CD4-positive, alpha-beta T cell treated with Interleukin-4 for 1 hour (primary cell): ENCODE results near the gene ECHS1.

ENCODE experiments used
- DNase-seq, 2 donors: peaks; one replicate each; pipeline ENCODE4 v3.0.0-alpha.2; 2020 to 2022

Gene ECHS1

DNA sequence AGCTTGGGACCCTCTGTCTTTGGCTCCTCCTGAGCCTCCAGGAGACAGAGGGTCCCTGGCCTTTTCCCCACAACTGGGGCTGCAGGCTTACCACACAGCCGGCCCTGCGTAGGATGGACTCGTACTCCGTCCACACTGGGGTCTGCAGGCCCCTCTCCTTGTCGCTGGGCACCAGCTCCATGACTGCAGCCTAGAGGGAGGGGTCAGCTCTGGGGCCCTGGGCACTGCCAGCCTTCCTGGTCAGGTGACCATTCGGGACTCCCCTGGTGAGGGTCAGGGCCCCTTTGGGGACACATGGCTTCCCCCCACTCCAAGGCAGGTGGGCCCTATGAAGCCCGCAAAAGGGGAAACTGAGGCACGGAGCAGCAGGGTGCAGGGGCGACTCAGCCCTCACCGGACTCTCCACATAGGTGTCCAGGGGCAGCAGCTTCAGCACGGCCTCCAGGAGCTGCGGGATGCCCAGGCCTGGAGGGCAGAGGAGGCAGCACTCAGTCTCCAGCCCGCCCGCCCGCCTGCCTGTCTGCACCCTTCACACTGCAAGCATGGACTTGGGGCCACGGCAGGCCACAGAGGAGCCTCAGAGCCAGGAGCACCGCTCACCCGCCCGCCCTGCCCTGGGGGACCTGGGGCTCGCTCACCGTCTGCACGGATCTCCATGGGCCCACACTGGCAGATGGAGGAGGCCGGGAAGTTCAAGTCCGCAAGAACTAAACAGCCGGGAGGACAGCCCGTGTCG lies 16.4 kb downstream of the ECHS1 start:
- no peak for DNase-seq

DNA sequence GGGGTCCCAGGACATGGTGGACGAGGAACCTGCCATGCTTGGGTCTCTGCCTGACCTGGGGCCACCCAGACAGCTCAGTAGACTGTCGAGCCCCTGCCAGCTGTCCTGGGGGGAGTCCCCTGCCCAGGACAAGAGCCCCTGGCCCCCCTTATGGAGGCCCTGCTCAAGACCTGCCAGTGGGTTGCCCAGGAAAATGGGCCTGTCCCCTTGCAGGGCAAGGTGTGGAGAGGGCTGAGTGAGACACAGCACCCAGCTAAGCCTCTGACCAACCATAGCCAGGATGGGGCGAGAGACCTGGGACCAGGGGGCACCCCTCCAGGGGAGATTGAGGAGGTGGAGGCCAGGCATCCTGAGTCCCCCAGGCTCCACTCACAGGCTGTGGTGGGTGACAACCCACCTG lies 17.2 kb downstream of the ECHS1 start:
- no peak for DNase-seq

DNA sequence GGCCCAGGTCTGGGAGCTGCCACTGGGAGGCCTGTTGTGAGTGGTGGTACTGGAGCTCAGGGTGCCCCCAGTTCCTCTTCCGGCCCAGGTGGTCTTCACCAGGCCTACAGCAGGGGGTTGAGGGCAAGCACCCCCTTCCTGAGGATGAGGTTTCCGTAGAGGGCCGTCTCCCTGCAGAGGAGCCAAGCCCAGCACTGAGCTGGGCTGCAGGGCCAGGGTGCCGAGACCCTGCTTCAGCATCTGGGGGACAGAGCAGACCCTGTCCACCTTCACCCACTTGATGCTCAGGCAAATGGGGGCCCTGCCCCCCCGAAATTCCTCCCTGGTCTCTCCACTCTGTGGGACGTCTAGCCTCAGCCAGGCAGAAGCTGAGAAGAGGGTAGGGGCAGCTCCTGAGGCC lies 17.9 kb downstream of the ECHS1 start:
- no peak for DNase-seq

DNA sequence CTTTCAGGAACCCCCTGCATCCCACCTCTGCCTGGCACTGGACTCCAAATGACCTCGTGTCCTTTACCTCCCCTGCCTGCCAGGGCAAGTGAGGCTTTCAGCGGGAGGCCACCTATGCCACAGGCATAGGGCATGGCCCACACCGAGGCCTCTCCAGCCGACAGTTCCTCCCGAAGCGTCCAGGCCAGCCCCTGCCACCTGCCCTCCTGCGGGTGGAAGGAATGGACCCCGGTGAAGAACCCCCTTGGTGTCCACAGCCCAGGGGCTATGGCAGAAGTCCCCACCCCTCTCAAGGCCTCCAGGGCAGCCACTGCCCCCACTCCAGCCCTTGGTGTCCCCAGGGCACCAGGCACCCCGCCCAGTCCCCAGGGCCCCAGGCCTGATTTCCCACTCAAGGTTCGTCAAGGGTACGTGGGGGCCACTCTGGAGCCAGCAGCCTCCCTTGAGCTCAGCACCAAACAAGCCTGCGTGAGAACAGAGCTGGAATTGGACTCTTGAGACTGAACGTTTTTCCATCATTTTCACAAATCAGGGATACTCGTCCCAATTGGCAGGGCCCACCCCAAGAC lies 18.4 kb downstream of the ECHS1 start:
- DNase-seq = no peak

DNA sequence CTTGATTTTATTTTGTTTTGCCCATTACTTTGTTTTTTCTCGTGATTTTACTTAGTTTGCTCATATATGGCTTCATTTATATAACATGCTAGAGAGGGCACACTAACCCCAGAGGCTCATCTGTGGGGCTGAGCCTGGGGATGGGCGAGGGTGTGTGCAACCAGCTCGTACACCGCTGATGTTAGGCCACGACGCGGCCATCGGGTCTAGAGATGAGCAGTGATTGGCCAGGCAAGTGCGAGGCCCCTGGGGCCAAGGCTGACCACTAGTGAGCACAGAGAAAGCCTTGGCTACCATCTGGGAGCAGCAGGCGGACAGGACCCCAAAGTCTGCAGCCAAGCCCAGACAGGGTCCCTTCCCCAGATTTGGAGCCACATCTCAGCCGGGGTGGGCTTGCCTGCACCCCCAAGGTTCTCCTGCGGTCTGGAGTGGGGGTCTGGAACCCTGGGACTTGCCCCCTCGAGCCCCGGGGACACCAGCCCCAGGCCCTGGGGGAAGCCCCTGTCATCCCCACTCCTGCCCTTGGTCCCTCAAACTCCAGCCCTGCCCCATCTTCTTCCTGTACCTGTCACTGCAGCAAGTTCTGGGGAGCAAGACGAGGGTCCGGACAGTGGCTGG lies 19.1 kb downstream of the ECHS1 start:
- DNase-seq = no peak

DNA sequence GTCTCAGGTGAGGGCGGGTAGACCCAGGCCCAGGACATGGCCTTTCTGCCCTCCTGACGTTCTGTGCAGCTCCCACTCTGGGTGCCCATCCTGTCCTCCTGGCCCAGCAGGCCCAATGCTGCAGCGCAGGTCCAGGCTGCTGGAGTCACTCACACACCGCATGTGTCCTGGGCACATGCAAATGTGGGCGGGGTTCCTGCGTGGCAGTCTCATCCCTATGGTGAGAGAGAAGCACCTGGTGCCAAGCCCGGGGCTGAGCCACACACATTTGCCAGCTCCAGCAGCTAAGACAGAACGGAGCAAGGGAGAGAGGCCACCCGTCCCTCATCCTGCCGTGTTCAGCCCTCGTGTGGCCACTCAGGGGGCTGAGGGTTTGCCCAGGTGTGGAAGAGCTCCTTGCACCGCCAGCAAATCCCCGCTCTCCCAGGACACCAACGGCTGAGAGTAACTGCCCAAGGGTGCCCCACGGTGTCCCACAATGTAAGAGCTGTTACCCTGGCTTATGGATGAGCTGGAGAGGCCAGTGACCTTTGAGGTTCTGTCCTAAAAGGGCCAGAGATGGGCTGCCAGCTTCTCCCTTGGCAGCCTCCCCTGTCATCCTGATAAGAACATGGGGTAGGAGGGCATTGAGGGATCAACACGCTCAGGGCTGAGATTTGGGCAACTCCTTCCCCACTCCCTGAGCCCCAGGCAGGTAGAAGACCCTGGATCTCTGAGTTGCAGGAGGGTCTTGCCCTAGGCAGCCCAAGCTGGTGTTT lies 19.8 kb downstream of the ECHS1 start:
- no peak for DNase-seq

DNA sequence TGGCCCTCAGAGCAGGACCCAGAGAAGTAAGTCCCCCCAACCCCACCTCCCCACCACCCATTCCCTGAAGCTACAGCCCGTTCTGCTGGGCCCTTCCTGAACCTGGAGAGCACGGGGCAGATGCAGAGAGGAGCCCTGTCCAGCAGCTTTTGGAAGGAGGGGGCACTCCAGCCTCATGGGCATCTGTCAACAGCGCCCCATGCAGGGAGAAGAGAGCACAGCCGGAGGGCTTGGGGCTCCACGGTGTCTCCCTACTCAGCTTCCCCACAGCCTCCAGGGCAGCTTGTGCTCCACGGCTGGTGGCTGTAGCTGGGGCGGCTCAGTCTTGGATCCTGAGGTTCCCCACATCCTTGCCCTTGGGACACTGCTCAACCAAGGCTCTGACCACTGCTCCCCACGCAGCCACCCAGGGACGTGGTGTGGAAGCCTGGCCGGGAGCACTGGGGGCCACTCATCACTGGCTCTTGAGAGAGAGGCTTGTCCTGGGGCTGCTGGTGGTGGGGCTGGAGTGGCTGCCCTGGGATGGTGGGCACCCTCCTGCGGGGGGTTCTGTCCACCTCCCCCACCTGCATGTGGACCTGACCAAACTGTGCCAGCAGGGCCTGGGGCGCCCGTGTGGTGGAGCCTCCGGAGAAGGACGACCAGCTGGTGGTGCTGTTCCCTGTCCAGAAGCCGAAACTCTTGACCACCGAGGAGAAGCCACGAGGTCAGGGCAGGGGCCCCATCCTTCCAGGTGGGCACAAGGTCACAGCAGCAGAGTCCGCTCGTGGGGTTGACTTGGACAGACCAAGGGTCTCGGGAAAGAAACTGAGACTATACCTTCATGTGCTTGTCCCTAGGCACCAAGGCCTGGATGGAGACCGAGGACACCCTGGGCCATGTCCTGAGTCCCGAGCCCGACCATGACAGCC lies 21.5 kb downstream of the ECHS1 start:
- DNase-seq = no peak

DNA sequence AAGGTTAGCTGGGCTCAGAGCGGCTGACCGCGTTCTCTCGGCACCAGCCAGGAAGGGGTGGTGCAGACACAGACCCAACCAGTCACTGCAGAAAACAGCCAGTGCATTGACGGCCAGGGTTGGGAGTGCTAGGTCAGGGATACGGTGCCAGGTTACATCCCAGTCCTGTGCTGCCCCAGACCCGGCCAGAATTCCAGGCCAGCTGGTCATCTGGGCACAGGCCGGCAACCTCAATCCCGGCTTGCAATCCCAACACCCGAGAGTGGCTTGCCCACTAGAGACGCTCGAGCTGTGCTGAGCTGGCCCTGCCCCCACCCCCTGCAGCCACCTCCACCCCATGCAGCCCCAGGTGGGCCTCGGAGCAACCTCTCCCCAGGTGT lies 22.2 kb downstream of the ECHS1 start:
- DNase-seq = no peak

DNA sequence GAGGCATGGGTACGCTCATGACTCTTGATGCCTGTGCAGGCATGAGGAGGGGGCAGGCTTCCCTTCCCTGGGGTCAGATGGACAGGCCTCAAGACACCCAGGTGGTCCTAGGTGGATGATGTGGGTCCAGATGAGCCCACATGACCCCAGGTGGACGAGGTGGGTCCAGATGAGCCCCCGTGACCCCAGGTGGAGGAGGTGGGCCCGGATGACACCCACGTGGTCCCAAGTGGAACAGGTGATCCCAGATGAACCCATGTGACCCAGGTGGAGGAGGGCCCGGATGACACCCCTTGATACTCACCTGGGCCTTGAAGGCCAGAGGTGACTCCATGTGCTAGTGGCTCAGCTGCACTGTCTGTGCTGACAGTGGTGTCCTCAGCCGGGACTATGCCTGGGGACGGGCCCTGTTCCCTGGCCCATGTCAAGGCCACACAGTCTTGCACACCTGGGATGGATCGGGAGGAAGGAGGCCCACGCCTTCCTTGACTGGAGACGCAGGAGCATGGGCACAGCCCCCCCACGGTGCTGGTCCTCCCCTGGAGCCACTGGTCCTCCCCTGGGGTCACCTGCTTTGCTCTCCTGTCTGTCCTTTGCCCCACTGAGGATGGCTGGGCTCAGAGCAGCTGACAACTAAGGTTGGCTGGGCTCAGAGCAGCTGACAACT lies 22.7 kb downstream of the ECHS1 start:
- DNase-seq = no peak

DNA sequence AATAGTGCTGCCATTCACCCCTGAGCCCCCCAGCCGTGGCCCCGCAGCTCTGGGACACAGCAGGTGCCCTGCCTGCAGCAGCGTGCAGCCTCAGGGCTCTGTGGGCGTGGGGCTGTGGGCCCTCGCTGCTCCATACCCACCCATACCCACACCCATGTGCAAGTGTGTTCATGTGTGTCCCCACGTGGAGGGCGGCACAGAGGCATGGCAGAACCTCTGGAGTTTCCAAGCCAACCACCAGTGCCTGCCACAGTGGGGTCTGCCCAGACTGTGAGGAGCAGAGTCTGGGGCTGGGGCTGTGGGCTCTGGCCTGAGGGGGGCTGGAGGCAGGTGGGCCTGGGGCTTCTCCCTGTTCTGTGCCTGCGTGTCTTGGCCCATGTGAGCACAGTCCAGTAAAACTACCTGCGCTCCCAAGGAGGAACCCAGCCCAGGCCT lies 23.6 kb downstream of the ECHS1 start:
- no peak for DNase-seq

DNA sequence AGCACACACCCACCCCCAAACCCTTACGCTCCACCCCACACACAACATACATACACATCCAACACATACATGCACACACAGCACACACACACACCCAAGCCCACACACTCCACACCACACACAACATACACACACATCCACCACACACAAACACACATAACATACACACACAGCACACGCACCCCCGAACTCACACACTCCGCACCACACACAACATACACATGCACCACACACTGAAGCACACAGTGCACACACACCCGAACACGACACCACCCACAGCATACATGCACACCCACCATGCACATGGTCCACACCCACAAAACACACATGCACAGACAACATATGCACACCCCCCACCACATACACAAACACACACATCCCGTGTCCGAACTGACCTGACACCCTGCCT lies 24.0 kb downstream of the ECHS1 start:
- DNase-seq = no peak

DNA sequence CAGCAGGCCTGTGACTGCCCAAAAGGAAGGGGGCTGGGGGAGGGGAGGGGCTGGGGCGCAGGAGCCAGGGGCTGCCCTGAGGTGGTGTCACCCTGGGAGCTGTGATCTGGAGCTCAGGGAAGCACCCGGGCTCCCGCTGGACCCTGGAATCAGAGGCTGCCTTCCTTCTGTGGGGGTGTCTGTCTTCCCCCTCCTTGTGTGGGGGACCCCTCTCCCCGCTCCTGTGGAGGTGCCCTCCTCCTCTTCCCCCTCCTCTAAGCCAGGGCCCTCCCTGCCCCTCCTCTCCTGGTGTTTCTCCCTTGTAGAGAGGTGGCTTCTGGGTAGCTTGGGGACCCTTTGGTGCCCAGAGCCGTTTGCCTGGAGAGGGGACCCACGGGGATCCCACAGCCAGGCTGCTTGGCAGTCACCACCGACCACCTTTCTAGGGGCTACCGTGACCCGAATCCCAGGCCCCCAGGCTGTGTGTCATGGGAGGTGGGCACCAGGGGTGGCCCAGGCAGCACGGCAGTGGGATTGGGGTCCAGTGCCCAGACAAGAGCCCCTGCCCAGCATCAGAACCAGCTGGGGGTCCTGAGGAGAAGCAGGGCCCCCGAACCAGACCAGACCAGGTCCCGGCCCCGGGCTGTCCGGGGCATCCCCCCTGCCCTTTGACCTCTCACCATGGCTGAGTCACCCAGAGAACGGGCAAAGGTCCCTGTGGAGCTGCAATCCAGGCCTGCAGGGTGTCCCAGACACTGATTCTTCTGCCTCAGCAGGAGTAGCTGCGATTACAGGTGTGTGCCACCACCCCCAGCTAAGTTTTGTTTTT lies 25.2 kb downstream of the ECHS1 start:
- DNase-seq = no peak

DNA sequence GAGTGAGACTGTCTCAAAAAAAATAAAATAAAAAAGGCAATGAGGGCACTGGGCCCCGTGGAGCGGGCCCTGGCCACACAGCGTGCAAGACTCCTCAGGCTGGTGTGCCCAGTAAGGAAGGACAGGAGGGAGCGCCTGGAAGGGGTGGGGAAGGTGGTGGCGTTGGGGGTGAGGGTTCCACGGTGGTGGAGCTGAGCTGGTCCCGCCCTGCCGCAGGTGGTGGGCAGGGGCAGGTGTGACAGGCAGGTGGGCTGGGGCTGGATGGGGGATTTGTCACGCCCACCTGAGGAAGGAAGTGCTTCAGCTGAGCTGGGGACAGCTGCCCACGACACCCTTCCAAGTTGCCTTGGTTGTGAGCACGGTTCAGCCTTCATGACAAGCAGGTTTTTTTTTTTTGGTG lies 26.7 kb downstream of the ECHS1 start:
- no peak for DNase-seq

DNA sequence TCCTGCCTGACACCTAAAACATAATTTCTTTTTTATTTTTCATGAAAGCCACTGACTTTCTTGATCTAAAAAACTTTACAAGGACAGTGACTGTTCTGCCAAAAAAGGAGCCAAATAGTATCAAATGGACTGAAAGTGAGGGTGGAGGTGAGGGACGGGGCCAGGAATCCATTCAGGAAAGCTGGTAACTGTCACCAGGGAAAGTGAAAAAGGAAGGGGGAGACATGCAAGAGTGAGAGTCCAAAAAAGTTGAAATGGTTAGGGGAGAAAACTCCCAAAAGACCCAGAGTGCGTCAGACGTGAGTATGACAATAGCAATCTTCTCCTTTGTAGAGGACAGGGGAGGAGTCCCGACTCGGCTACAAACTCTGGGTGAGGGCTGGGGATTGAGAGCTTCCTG lies 28.9 kb downstream of the ECHS1 start:
- no peak for DNase-seq

DNA sequence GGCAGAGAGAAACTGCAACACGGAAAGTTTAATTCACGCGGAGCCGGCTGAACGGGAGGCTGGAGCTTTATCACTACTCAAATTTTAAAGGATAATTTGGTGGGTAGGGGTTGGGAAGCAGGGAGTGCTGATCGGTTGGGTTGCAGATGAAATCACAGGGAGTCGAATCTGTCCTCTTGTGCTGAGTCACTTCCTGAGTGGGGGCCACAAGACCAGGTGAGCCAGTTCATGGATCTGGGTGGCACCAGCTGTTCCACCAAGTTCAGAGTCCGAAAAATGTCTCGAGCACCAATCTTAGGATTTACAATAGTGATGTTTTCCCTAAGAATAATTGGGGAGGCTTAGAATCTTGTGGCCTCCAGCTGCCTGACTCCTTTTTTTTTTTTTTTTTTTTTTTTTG lies 29.6 kb downstream of the ECHS1 start:
- no peak for DNase-seq

DNA sequence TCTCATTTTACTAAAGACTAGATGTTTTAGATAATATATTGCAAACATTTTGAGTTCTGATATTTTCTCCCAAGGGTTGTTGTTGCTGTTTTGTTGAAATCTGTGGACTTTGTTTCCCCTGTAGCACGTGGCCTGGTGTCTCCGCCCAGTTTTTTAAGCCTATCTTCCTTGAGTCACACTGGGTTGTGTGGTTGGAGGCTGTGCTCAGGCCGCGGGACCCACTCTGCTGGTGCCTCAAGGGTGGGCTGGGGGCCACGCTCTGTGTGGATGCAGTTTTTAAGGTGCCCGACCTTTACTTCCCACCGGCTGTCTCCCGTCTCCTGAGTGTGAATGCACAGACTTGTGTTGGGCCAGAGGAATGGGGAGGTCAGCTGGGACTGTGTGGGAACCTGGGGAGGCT lies 30.2 kb downstream of the ECHS1 start:
- no peak for DNase-seq

DNA sequence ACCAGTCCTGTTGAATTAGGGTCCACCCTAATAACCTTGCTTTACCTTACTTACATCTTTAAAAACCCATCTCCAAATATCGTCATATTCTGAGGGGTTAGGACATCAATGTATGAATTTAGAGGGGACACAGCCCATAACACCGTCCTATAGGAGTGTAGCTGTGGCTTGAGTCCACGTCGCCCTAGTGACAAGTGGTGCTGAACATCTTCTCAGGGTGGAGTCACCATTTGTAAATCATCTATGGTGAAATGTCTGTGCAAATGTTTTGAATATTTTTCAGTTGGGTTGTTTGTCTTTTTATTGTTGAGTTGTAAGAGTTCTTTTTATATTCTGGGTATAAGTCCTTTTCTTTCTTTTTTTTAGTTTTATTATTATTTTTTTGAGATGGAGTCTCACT lies 31.2 kb downstream of the ECHS1 start:
- DNase-seq = no peak

DNA sequence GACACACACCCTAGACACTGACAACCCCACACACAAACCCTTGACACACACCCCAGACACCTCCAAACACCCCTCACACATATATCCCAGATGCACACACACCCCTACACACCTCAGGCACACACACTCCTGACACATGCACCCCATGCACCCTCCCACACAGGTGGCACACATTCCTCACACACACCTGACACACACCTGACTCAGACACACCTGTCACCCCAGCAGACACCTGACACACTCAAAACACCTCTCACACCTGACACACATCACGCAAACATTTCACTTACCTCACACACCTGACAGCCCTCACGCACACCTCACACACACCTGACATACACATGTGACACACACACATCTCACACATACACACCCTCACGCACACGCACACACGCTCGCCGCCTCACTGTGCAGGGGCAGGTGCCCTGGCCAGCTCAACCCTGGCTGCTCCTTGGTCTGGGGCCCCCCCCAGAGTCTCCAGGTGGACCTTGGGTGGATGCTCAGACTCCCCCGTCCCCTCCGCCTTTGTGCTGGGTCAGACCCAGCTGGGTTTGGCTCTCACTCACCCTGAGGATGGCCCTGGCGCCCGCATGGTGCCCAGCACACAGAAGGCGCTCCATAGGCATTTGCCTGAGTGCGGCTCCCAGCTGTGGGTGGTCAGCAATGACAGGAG lies 33.3 kb downstream of the ECHS1 start:
- DNase-seq = no peak

DNA sequence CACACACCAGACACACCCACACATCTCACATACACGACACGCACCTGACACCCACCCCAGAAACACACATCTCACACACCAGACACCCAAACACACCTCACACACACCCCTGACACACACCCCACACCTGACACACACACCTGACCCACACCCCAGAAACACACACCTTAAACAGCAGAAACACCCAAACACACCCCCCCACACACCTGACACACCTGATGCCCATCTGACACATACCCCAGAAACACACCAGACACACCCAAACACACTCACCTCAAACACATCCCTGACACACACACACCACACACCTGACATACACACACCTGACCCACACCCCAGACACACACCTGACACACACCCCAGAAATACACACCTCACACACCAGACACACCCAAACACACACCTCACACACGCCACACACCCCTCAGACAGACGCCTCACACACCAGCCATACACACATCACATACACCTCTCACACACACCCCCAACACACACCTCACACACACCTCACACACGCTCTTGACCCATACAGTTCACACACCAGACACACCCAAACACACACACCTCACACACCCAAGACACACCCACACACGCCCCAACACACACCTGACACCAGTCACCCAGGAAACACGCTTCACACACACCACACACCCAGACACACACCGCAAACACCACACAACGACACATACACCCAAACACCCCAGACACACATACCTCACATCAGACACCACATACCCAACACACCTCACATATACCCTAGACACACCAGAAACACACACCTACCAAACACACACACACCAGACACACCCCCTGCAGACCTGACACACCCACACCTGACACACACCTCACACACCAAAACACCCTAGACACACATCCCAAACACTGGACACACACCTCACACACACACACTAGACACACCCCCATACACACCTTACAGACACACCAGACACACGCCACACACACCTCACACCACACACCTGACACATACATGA lies 34.8 kb downstream of the ECHS1 start:
- DNase-seq = no peak

DNA sequence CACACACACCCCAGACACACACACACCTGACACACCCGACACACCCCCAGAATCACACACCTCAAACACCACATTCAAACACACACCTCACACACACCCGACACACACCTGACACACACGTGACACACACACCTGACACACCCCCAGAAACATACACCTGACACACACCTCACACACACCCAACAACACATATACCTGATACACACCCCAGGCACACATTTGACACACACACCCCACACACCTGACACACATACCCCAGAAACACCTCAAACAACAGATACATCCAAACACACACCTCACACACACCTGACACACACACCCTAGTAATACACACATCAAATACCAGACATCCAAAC lies 35.8 kb downstream of the ECHS1 start:
- no peak for DNase-seq
